Upper lobe of left lung (tissue), 4 donors: ENCODE data around the gene TRIOBP.

Source experiments
- EP300 ChIP-seq, 4 donors: sonication (generic); formaldehyde crosslinking; IDR thresholded peaks; one replicate each; pipeline ENCODE4 v1.5.1; 2017; ENCODE audit warnings: antibody characterized with exemption in 4 of 4, control low read depth in 2 of 4
- TF ChIP-seq, protein P1 (sequence below), 6 experiments: fragments of 450-650 bp in 4 of 6; fragments of 200-600 bp in 2 of 6; sonication (generic) in 2 of 6; IDR thresholded peaks; one replicate each; pipeline ENCODE4 v1.5.1; 2016 to 2019; ENCODE audit warnings: antibody characterized with exemption in 6 of 6

DNA sequence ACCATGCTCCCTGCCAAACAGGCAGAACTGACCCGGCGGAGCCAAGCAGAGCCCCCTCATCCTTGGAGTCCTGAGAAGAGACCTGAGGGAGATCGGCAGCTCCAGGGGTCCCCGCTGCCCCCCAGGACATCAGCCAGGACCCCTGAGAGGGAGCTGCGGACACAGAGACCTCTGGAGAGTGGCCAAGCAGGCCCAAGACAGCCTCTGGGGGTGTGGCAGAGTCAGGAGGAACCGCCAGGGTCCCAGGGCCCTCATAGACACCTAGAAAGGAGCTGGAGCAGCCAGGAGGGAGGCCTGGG lies 37.5 kb downstream of the TRIOBP start:
- TF ChIP-seq EP300 (IDR thresholded peaks at IDR 0.05) = no peak
- TF ChIP-seq, protein P1, sequence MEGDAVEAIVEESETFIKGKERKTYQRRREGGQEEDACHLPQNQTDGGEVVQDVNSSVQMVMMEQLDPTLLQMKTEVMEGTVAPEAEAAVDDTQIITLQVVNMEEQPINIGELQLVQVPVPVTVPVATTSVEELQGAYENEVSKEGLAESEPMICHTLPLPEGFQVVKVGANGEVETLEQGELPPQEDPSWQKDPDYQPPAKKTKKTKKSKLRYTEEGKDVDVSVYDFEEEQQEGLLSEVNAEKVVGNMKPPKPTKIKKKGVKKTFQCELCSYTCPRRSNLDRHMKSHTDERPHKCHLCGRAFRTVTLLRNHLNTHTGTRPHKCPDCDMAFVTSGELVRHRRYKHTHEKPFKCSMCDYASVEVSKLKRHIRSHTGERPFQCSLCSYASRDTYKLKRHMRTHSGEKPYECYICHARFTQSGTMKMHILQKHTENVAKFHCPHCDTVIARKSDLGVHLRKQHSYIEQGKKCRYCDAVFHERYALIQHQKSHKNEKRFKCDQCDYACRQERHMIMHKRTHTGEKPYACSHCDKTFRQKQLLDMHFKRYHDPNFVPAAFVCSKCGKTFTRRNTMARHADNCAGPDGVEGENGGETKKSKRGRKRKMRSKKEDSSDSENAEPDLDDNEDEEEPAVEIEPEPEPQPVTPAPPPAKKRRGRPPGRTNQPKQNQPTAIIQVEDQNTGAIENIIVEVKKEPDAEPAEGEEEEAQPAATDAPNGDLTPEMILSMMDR (IDR thresholded peaks at IDR 0.05) = no peak
